ENCODE measurements around the gene PPP1R1C.

The PPP1R1C gene

DNA sequence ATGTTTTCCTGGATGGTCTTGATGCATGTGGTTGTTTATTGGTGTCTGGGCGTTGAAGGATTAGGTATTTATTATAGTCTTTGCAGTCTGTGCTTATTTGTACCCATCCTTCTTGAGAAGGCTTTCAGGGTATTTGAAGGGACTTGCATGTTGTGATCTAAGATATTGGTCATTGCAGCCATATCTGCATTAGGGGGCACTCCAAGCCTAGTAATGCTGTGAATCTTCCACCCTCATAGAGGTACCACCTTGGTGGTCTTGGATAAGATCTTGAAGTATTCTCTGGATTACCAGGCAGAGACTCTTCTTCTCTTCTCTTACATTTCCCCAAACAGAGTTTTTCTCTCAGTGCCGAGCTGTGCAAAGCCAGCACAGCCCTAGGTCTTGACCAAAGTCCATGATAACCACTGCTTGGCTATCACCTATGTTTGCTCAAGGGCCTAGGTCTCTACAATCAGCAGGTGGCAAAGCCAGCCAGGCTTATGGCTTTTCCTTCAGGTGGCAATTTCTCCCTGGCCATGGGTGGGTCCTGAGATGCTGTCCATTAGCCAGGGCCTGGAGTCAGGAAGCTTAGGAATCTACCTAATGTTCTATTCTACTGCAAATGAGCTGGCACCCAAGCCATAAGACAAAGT lies 15.4 kb upstream of the PPP1R1C start:
- no peak for DNase-seq (ENCODE audit: extremely low spot score, insufficient read length, low read depth)
- FAIRE-seq, result no peak

DNA sequence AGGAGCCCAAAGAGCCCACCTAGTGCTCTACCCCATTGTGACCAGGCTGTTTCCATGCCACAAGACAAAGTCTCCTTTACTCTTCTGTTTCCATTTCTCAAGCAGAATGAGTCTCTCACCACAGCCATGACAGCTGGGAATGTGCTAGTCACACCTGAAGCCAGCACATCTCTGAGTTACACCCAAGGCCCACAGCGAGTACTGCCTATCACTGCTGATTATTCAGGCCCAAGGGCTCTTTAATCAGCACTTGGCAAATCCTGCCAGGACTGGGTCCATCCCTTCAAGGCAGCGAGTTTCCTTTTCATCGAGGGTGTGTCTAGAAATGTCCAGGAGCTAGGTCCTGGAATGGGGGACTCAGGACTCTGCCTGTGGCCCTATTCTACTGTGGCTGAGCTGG lies 14.6 kb upstream of the PPP1R1C start:
- DNase-seq (ENCODE audit: extremely low spot score, insufficient read length, low read depth), result no peak
- FAIRE-seq, result no peak

- FAIRE-seq, result no peak
Measured at GRCh38 chr2:181972431-181973170, 13.1 kb upstream of the PPP1R1C start.

DNA sequence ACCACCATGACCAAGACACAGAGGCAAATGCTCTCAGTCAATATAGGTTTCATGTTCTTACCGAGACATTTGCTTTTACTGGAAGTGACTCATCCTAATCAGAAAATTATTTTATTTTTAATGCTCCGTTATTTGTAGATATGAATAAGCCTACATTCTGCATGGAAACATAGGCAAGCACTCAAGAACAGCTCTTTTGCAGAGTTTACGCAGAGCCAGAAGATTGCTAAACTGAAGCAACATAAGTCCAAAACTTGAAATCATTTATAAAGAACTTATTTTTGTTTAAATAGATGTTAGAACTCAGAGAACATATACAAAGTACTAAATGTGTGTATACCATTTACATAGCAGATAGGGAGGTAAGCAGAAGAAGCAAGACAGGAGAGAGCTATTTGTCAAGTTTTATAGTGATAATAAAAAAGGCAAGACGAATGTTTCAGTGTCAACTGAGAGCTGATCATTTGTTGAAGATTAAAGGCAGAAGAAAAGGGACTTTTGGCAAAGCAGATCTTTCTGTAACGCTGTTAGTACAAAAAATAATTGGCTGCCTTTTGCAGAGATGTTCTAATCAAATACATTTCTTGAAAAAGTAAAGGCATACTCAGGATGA lies 12.4 kb upstream of the PPP1R1C start:
- DNase-seq (ENCODE audit: extremely low spot score, insufficient read length, low read depth) (no peak), FAIRE-seq (no peak)

More at GRCh38 chr2:181972431-181973170, 13.1 kb upstream of the PPP1R1C start:
- DNase-seq (ENCODE audit: extremely low spot score, insufficient read length, low read depth), result no peak

DNA sequence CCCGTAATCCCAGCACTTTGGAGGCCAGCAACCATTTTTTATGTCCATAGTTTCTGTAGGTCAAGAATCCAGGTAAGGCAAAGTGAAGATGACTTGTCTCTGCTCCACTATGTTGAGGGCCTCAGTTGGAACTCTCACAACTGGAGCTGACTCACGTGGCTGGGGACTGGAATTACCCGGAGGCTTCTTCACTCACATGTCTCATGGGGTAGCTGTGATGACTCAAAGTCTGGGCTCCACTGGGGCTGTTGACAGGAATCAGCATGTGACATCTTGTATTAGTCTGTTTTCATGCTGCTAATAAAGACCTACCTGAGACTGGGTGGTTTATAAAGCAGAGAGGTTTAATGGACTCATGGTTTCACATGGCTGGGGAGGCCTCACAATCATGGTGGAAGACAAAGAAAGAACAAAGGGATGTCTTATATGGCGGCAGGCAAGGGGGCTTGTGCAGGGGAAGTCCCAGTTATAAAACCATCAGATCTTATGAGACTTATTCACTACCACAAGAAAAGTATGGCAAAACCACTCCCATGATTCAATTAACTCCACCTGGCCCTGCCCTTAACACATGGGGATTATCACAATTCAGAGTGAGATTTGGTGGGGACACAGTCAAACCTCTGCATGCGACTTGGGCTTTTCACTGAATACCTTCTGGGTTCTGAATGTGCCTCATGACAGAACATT lies 7.8 kb upstream of the PPP1R1C start:
- DNase-seq (ENCODE audit: extremely low spot score, insufficient read length, low read depth) (no peak), FAIRE-seq (peak; percentile 35)

DNA sequence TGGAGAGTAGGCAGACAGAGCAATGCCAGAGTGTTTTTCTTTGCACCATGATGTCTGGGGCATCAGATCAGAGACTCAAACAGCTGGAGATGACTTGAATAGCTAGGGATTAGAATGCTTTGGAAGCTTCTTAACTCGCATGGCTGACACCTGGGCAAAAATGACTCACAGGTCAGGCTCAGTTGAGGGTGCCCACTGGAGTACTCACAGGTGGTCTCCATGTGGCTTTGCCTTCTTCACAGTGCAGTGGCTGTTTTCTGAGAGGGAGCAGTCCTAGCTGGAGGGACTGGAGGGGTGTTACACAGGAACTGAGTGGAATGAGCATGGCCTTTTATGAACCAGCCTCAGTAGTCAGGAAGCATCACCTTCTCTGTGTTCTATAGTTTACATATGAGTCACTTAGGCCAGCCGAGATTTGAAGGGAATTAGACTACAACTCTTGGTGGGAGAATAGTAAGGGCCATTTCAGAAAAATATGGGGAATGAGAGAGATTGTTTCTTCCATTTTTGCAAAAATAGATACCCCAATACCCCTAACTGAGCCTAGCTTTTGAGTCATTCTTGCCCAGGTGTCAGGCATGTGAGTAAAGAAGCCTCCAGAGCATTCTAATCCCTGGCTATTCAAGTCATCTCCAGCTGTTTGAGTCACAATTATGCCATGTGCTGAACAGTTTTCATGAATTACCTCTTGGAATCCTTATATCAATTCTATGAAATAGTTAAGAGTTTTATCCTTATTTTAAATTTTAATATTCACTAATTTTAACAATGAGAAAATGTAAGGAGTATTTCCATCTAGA lies 7.1 kb upstream of the PPP1R1C start:
- FAIRE-seq (no peak), DNase-seq (ENCODE audit: extremely low spot score, insufficient read length, low read depth) (no peak)

DNA sequence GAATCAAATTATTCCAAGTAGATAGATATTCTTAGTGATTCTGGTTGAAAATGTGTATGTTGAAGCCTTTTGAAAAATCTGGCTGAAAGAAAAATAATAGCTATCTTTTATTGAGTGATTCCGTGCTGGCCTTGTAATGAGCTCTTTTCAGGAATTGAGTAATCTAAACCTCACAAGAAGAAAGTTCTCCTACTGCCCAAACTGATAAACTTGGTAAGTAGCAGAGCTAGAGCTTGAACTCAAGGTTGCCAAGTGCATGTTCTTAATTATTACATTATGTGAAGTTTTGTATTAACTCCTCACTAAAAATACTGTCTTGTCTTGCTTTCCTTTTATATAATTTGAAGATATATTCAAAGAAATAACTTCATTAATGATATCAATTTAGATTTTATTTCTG lies 1.6 kb upstream of the PPP1R1C start:
- no peak for DNase-seq (ENCODE audit: extremely low spot score, insufficient read length, low read depth)
- FAIRE-seq, result no peak

GRCh38 chr2:181984814-181985631 lies 630 bp upstream of the PPP1R1C start:
- FAIRE-seq (peak; percentile 66), DNase-seq (ENCODE audit: extremely low spot score, insufficient read length, low read depth) (no peak)

- no peak for DNase-seq (ENCODE audit: extremely low spot score, insufficient read length, low read depth)
- no peak for FAIRE-seq
Measured at GRCh38 chr2:181988154-181988924, 2.7 kb downstream of the PPP1R1C start.

DNA sequence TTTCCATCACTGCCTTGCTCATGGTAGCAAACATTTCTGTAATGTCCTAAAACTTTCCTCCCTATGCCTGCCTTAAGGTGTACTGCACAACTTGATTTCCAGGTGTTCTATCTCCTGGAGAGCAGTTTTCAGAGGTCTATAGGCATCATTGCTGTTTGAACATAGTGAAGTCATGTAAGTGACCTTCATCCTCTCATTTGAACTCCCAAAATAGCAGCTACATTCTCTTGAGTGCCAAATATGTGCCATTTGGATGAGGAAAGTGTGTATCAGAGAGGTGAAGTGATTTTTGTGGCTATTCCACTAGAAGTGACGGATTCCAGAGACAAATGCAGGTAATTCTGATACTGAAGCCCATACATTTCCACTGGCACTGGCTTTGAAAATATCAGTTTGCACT lies 3.4 kb downstream of the PPP1R1C start:
- no peak for DNase-seq (ENCODE audit: extremely low spot score, insufficient read length, low read depth)
- FAIRE-seq, result no peak

DNA sequence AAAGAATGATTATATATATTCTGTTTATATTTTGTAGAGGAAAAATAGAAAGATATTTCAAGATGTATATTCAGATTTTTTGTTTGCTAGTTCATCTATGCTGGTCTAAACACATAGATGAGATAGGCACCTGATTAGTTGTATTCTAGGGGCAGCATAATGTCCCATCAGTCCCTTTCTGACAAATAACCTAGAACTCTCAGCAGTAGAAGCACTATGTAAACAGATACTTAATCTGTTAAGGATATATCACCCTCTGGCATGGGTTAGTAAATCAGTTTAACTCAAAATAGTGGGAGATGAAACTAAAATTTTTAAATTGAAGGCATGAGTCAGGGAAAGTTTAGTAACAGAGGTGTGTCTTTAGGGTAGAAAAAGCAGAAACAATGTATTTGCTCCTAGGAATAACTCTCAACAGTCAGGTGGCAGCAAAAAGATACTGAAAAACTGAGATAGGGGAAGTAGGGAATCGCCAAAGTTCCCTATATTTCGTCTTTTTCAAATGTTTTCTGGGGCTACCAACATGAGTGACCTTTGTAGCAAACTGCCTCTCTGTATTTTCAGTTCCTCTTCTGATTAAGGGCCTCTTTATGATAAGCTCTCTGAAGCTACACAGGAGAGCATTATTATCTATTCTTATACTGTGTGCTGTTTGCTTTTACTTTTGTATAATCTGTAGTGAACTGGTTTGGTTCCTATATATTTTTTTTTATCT lies 5.7 kb downstream of the PPP1R1C start:
- DNase-seq (ENCODE audit: extremely low spot score, insufficient read length, low read depth) (peak; percentile 2), FAIRE-seq (peak; percentile 83)

- FAIRE-seq (no peak), DNase-seq (ENCODE audit: extremely low spot score, insufficient read length, low read depth) (peak; percentile 3)
Measured at GRCh38 chr2:181992776-181993175, 7.1 kb downstream of the PPP1R1C start.

GRCh38 chr2:181995289-181995688 lies 9.6 kb downstream of the PPP1R1C start:
- DNase-seq (ENCODE audit: extremely low spot score, insufficient read length, low read depth) (no peak), FAIRE-seq (no peak)

- DNase-seq (ENCODE audit: extremely low spot score, insufficient read length, low read depth), result no peak
- FAIRE-seq, result no peak
Measured at GRCh38 chr2:181998041-181998835, 12.6 kb downstream of the PPP1R1C start.

DNA sequence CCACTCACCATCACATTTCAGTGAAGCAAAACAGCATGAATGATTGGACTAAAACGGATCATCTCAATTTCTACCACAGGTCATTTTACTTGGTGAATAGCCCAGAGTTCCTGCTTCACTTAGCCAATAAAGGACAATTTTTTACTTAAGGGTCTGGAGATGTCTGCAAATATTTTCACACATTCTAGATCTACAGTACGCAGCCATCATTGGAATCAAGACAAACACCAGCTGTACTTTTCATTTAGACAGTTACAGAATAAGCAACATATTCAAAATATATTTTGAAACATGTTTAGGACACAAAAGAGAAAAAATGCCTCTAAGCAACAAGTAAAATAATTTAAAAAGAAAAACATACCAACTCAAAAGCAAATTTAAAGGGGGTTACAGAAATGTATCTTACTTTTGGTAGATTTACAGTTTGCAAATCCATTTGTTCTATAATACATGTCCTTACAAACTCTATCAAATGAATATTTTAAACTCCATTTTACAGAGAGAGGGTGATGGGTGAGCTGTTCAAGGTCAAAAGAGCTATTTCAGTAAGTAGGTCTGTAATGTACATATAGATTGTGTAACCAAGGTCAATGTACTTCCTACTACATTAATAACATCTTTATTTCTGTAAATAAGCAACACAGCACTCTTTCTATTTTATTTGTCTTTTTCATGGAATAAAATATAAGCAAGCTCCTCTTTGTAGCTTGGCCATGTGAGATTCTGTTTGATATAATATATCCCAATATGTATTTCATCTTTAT lies 13.4 kb downstream of the PPP1R1C start:
- DNase-seq (ENCODE audit: extremely low spot score, insufficient read length, low read depth) (no peak), FAIRE-seq (no peak)

DNA sequence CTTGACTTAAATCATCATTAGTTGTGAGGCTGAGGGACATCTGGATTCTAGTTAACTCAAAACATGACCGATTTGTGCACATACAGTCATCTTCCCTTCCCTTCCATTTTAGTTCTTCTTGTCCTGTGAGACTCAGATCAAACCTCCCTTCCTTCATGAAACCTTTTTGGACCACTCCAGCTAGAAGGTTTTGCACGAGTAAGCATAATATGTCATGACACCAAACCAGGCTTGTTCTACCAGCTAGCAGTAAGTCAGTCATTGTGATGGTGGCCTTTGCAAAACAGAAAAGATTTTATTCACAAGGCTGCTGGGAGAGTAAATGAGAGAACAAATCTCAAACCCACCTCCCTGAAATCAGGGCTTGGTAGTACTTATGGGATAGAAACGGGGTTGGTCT lies 14.3 kb downstream of the PPP1R1C start:
- no peak for DNase-seq (ENCODE audit: extremely low spot score, insufficient read length, low read depth)
- FAIRE-seq, result no peak

Measured in GM18507 (cell line).